Renal cortical epithelial cell (primary cell): ENCODE results near the gene SLC39A11. TPM values are rescaled to one million over a fixed set of nuclear protein-coding genes. Genes with fewer than 3 reads are reported as not detected.
A peak's percentile ranks its signal among the peaks of the same experiment; 100 is the strongest.
"Not testable (repeated sequence)": the region's sequence is repeated elsewhere in the genome, so short reads cannot be mapped to it uniquely, and the experiment has no call there.

Source experiments
- DNase-seq: peaks from one replicate; pipeline ENCODE4 v3.0.0-alpha.2; 2011; ENCODE audit warnings: low read depth
- total RNA-seq: library from RNA; depleted of rRNA; stranded (reverse); fragments of >200 nt; gene quantifications from 2 replicates; pipeline ENCODE4 v1.2.3, GENCODE V29; 2014

Gene SLC39A11
- total RNA-seq, 1 donor from 2014 or later: 24.2 TPM

GRCh38 chr17:72788950-72789585, 303.4 kb downstream of the SLC39A11 start:
- DNase-seq: peak; percentile 21

- no peak for DNase-seq
These were observed 306.3 kb downstream of the SLC39A11 start for GRCh38 chr17:72786209-72786608.

GRCh38 chr17:72782985-72783701, 309.3 kb downstream of the SLC39A11 start:
- no peak for DNase-seq

GRCh38 chr17:72782437-72782836, 310.1 kb downstream of the SLC39A11 start:
- not testable (repeated sequence) for DNase-seq

- no peak for DNase-seq
These were observed 314.0 kb downstream of the SLC39A11 start for GRCh38 chr17:72778169-72779151.

- DNase-seq: no peak
These were observed 316.6 kb downstream of the SLC39A11 start for GRCh38 chr17:72775919-72776318.

- no peak for DNase-seq
These were observed 317.3 kb downstream of the SLC39A11 start for GRCh38 chr17:72775237-72775636.

- peak; percentile 31 for DNase-seq
These were observed 318.3 kb downstream of the SLC39A11 start for GRCh38 chr17:72774236-72774635.

GRCh38 chr17:72773225-72773624, 319.3 kb downstream of the SLC39A11 start:
- DNase-seq: not testable (repeated sequence)

GRCh38 chr17:72772331-72772821, 320.1 kb downstream of the SLC39A11 start:
- DNase-seq: no peak

GRCh38 chr17:72771734-72772133, 320.8 kb downstream of the SLC39A11 start:
- no peak for DNase-seq

GRCh38 chr17:72766761-72767356, 325.6 kb downstream of the SLC39A11 start:
- no peak for DNase-seq

- DNase-seq: no peak
These were observed 326.9 kb downstream of the SLC39A11 start for GRCh38 chr17:72765368-72766153.

GRCh38 chr17:72764632-72765041, 327.9 kb downstream of the SLC39A11 start:
- no peak for DNase-seq

GRCh38 chr17:72763981-72764380, 328.5 kb downstream of the SLC39A11 start:
- DNase-seq: no peak

GRCh38 chr17:72761893-72762575, 330.5 kb downstream of the SLC39A11 start:
- not testable (repeated sequence) for DNase-seq

GRCh38 chr17:72761431-72761830, 331.1 kb downstream of the SLC39A11 start:
- DNase-seq: no peak

GRCh38 chr17:72760368-72760767, 332.1 kb downstream of the SLC39A11 start:
- no peak for DNase-seq

- peak; percentile 76 for DNase-seq
These were observed 333.2 kb downstream of the SLC39A11 start for GRCh38 chr17:72759301-72759700.

- no peak for DNase-seq
These were observed 336.2 kb downstream of the SLC39A11 start for GRCh38 chr17:72756256-72756655.
